ENCODE results near the gene EIF3K.
A peak's percentile ranks its signal among the peaks of the same experiment; 100 is the strongest.

The EIF3K gene

GRCh38 chr19:38684078-38684861, 65.3 kb downstream of the EIF3K start:
- DNase-seq (ENCODE audit: low read depth, low spot score), result peak; percentile 91

- no peak for DNase-seq (ENCODE audit: low read depth, low spot score)
Observed at GRCh38 chr19:38684862-38685665, 66.1 kb downstream of the EIF3K start.

DNA sequence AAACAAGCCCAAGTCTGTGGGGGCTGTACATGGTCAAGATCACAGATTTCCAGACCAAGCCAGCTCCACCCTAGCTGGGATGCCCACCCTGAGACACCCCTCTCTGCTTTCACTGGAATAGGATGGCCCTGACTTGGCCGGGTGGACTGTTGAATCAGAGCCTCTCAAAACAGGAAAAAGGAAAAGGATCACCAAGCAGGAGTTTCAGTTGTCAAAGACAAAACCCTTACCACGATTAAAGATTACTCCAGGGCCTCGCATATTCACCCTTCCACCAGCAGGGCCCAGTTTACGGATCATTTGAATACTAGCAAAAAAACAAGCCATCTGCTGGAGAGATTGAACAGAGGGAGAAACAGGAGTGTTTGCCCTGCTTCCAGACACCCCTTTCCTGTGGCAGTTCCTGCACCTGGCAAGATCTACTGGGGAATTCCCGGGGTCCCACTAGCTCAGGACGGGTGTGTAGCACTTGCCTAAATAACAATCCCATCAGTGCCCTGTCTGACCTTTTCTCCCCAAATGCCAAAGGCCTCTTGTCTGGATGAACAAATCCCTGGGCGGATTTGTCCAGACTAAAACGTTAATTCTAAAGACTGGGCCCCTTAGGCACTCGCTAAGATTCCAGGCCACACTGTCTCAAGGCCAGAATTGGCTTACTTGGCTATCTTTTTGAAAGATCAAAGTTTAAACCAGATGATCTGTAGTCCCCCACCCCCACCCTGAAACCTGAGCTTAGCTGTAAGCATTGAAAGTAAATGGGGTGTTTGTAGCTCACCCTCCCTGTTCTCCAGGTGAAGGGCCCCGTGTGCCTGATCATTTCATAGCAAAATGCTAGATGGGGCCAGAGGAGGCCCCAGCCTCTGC, 66.9 kb downstream of the EIF3K start:
- DNase-seq (ENCODE audit: low read depth, low spot score), result peak; percentile 71

DNA sequence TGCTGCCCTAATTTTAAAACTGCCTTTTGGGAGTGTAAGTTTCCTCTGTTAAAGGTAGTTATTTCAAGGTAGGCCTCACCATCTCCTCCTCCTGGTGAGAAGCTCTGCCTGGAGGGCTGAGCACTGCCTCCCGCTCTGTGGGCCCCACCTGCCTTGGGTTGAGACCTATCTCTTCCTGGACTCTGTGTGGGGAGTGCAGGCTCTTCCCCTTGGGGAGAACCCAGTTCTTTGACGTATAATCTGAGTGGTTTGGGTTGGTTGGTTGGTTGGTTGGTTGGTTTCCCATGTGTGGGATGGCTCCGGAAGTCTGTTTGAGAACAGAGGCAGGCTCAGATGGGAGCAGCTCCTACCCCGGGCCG, 67.5 kb downstream of the EIF3K start:
- no peak for DNase-seq (ENCODE audit: low read depth, low spot score)
